Measurements from ENCODE around the gene SLC34A1. TPM values are rescaled to one million over a fixed set of nuclear protein-coding genes. Genes with fewer than 3 reads are reported as not detected.

SLC34A1 gene, protein sequence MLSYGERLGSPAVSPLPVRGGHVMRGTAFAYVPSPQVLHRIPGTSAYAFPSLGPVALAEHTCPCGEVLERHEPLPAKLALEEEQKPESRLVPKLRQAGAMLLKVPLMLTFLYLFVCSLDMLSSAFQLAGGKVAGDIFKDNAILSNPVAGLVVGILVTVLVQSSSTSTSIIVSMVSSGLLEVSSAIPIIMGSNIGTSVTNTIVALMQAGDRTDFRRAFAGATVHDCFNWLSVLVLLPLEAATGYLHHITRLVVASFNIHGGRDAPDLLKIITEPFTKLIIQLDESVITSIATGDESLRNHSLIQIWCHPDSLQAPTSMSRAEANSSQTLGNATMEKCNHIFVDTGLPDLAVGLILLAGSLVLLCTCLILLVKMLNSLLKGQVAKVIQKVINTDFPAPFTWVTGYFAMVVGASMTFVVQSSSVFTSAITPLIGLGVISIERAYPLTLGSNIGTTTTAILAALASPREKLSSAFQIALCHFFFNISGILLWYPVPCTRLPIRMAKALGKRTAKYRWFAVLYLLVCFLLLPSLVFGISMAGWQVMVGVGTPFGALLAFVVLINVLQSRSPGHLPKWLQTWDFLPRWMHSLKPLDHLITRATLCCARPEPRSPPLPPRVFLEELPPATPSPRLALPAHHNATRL
- not detected in 5 replicates for total RNA-seq (2022; extraction: Qiagen RNA extraction)

DNA sequence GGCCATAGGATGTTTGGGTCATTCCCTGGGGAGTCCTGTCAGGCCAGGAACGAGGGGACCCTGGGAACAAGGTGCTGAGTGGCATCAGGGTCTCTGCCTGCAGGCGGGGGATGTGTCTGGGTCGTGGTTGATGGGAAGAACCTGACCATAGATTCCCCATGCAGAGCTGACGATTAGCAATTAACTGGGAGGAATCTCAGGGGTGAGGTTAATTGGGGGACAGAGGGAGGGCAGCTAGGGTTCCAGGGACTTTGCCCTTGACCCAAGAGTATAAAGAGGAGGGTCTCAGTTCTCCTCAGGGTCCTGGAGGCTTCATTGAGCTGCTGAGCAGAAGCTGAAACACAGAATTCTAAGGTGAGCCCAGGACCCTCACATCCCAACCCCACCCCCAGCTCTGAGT, at the start of gene SLC34A1:
Gene SLC34A1, plus strand, starts transcription at position 301 of the 400 bp plus-strand sequence. CDS start 1,308 bp downstream, outside the sequence.

DNA sequence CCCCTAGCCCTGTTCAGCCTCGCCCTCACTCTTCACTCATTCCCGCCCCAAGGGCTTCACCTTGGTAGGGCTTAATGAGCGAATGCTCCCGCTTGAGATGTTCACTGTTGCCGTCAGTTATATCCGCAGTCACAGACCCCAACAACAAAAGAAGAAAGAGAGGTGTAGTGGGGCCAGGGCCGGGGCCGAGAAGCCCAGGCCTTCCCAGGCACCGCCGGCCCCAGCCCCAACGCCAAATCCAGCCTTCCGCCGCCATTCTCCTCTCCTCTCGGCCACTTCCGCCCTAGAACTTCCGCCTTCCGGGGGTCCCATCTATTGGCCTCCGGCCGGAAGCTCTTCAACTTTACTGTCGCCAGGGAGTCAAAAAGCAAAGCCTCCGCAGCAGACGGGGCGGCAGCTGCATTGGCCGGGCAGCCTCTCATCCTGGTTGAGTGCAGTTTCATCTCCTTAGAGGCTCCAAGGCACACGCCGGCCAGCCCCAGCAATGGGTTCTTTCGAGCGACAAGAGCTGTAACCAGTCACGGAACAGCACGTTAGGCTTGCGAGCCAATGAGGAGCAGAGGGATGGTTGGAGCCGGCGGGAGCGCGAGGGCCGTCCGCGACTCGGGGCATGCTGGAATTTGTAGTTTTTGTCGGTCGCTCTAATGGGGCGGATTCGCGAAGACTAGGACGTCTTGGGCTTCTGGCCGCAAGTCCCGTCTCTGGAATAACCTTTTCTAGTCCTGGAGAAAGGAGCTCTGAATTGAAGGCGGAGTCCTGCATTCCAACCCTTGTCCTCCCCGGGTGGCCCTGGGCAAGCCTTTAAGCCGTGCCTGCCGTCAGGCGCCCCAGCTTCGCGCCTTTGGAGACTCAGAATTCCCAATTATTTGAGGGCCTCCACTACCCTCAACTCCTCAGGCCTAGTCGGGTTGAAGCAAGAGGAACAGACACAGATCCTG, 32.6 kb upstream of the SLC34A1 start, which contains the start of gene LMAN2:
Gene LMAN2, minus strand, starts transcription at position 277 of the 938 bp plus-strand sequence. Its CDS starts 21 bp downstream, at position 256.

DNA sequence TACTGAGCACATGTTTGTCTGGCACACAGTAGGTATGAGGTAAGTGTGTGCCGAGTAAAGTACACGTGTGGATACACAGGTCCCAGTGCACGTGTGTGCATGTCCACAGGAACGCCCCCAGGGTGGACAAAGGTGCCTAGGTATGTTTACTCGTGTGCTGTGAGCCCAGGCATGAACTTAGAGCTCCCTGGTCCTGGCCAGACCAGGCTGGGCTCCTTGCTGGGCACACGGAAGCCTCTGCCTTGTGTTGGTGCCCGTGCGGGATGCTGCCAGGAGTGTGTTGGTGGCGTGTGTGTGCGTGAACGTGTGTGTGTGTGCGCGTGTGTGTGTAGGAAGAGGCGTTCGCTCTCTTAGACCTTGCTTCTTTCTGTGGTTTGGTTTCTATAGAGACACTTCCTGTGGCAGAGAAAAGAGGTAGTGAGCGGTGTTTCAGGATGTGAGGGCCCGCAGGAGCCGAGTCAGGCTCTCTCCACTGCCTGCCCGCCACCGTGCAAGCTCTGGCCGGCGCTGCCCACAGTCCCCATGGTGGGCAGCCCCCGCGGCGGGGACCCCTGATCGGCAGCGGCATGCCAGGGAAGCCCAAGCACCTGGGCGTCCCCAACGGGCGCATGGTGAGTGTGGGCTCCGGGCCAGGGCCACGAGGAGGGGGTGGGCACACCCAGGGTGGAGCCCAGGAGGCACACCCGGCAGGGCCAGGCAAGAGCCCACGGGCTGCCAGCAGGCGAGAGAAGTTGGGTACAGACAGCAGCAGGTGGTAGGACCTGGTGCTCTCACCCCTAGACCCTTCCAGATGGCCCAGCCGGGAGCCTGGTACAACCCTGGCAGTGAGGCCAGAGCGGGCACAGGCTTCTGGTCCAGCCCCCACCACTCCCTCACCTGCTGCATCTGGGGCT, 26.5 kb upstream of the SLC34A1 start, which contains the start of gene RGS14:
Gene RGS14, plus strand, starts transcription at position 466 of the 893 bp plus-strand sequence. Its CDS starts 101 bp downstream, at position 567.

DNA sequence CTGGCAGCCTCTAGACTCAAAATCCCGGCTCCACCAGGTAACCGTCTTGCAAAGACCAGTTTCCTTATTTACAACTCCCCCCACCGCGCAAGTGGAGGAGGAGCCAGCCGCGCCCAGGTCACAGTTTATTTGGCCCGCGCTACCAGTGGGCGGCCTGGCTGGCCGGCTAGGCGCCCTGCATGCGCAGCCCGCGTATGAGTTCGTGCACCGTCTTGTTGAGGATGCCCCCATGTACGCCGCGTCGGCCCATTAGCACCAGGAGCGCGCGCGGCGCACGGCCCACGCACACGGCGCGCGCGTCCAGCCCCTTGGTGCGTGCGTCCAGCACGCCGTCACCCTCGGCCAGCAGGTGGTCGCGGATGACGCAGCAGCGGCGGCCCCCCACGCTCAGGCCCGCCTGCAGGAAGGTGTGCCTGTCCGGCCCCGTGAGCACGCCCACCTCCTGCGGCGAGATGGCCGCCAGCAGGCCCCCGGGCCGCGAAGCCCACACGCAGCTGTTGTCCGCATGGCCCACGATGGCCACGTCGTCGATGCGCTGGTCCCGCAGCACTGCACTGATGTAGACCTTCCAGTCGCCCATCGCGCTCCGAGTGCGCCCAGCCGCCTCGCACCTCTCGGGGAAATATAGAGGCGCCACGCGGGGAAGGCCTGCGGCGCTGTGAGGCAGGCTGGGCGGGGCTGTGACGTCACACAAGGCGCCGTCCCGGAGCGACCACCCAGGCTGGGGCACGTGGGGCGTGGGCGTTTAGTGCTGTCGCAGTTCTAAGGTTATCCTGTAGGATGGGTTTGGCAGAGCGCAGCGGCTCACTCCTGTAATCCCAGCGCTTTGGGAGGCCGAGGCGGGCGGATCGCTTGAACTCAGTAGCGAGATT, 16.0 kb downstream of the SLC34A1 start, which contains the start of gene PFN3:
Gene PFN3, minus strand, starts transcription at position 665 of the 872 bp plus-strand sequence. Its CDS starts 85 bp downstream, at position 580.

DNA sequence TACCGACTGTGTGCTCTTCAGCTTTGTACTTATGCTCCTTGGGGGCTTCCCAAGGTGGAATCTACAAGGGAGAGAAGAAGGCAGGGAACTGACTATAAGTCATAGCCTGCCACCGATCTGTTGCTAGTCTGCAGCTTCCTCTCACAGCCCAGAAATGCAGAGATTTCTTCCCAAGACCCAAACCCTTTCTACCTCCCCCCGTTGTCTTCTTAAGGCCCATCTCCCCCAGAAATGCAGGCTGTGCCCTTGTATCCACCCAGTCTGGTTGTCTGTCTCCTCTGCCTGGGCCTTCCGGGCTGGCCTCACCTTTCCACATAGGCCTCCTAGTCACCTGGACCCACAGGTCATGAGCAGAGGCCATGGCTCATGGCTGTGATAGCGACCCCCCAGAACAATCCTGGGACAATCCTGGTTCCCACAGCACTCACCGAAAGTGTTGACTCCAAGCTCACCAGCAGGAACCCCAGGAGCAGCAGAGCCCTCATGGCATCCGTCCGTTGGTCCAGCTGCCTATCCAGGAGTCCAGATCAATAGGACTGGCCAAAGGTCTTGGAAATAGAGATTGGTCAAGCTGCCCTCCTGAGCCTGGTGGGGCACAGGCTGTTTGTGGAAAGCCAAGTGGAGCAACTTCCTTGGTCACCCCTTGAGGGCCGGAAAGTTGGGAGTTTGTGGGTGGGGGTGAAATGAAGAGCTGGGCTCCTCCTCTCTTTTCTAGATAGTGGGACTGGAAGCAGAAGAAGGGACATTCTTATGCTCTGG, 25.0 kb downstream of the SLC34A1 start, which contains the start of gene F12:
Gene F12, minus strand, starts transcription at position 522 of the 759 bp plus-strand sequence. Its CDS starts 37 bp downstream, at position 485.

DNA sequence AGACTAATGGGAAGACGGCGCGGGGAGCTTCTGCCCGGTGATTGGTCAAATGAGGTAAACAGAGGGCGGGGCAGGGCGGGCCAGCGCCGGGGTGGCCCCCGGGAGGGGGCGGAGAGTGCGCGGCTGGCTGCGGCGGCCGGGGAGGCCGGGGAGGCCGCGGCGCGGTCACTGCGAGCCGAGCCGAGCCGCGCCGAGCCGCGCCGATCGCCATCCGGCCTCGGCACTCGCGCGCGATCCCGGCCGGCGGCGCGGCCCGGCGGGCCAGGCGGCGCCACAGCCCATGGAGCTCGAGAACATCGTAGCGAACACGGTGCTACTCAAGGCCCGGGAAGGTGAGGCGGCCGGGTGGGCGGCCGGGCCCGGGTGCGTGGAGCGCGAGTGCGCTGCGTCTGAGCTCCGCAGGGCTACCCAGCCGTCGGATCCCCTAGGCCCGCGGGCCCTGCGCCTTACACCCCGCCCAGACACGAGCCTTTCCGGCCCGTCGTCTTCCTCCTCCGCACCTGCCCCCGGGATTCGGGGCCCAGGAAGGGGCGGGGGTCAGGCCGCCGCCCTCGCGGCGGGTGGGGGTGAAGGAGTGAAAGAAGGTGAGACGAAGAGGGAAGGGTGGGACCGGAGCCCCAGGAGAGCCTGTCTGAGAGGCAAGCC, 42.5 kb downstream of the SLC34A1 start, which contains the start of gene GRK6:
Gene GRK6, plus strand, starts transcription at position 111 of the 645 bp plus-strand sequence. Its CDS starts 170 bp downstream, at position 281.

DNA sequence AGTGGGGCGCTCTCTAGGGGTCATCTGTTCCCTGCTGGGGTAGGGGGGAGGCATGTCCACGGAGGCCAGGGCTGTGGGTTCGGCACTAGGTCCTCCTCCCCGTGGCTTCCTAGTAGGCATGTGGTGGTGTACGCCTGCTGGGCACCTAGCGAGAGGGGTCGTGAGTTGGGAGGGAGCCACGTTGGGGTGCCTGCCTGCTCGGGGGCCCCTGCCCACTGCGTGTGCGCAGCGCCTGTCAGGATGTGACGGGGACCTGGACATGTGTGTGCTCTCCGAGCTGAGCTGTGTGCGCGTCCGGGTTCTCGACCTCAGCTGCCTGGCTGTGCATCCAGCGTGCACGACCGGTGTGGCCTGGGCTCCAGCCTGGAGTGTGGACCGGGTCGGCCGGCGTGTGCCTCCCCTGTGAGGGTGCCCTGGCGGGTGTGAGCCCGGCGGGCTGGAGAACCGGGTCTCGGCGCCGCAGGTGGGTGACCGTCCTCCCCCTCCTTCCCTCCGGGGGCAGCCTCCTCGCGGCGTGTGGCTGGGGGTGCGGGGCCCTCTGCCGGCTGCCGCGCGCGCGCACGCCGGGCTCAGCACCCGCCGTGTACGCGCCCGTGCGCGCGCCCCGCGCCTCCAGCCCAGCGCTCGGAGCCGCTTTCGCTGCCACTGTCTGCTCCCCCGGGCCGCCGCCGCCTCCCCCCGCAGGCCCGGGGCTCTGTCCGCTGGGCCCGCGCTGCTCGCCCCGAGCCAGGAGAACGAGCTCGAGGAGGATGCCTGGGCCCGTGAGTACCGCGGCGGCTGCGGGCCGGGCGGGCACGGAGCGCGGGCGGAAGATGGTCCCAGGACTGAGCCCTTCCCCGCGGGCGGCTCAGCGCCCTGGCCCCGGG, 62.2 kb downstream of the SLC34A1 start, which contains the start of gene PRR7:
Gene PRR7, plus strand, starts transcription at position 615 of the 866 bp plus-strand sequence. CDS start 8,254 bp downstream, outside the sequence.

Other genes with a start within 250 kb of the SLC34A1 start
- 20.6 to 26.7 TPM (median 23.9 TPM) in 5 replicates for gene RAB24, start 80.7 kb upstream of the SLC34A1 start, total RNA-seq (2022; extraction: Qiagen RNA extraction)
- gene PRELID1, start 80.6 kb upstream of the SLC34A1 start, total RNA-seq (2022; extraction: Qiagen RNA extraction), result 272 to 393 TPM (median 364 TPM) in 5 replicates
- 13.2 to 22.0 TPM (median 19.7 TPM) in 5 replicates for gene MXD3, start 72.5 kb upstream of the SLC34A1 start, total RNA-seq (2022; extraction: Qiagen RNA extraction)
- gene LMAN2, start 32.8 kb upstream of the SLC34A1 start, total RNA-seq (2022; extraction: Qiagen RNA extraction), result 194 to 254 TPM (median 201 TPM) in 5 replicates
- gene RGS14, start 26.5 kb upstream of the SLC34A1 start, total RNA-seq (2022; extraction: Qiagen RNA extraction), result 3.8 to 5.4 TPM (median 5.1 TPM) in 5 replicates
- not detected in 5 replicates for gene PFN3, start 16.2 kb downstream of the SLC34A1 start, total RNA-seq (2022; extraction: Qiagen RNA extraction)
- 15.9 to 26.4 TPM (median 22.8 TPM) in 5 replicates for gene F12, start 25.1 kb downstream of the SLC34A1 start, total RNA-seq (2022; extraction: Qiagen RNA extraction)
- gene GRK6, start 42.2 kb downstream of the SLC34A1 start, total RNA-seq (2022; extraction: Qiagen RNA extraction), result 23.1 to 28.9 TPM (median 27.3 TPM) in 5 replicates
- gene PRR7, start 62.4 kb downstream of the SLC34A1 start, total RNA-seq (2022; extraction: Qiagen RNA extraction), result 13.8 to 35.0 TPM (median 34.5 TPM) in 5 replicates
- 54.9 to 72.4 TPM (median 65.5 TPM) in 5 replicates for gene DBN1, start 89.2 kb downstream of the SLC34A1 start, total RNA-seq (2022; extraction: Qiagen RNA extraction)
- 72.8 to 92.2 TPM (median 80.9 TPM) in 5 replicates for gene PDLIM7, start 113.2 kb downstream of the SLC34A1 start, total RNA-seq (2022; extraction: Qiagen RNA extraction)
- gene DOK3, start 125.4 kb downstream of the SLC34A1 start, total RNA-seq (2022; extraction: Qiagen RNA extraction), result 1.8 to 5.3 TPM (median 3.6 TPM) in 5 replicates
- gene DDX41, start 132.5 kb downstream of the SLC34A1 start, total RNA-seq (2022; extraction: Qiagen RNA extraction), result 84.0 to 122 TPM (median 112 TPM) in 5 replicates
- gene FAM193B, start 170.1 kb downstream of the SLC34A1 start, total RNA-seq (2022; extraction: Qiagen RNA extraction), result 19.5 to 29.0 TPM (median 23.9 TPM) in 5 replicates
- 276 to 288 TPM (median 279 TPM) in 5 replicates for gene TMED9, start 207.8 kb downstream of the SLC34A1 start, total RNA-seq (2022; extraction: Qiagen RNA extraction)
- gene B4GALT7, start 215.7 kb downstream of the SLC34A1 start, total RNA-seq (2022; extraction: Qiagen RNA extraction), result 20.4 to 29.3 TPM (median 28.4 TPM) in 5 replicates

Measured in A549 treated with AZD2906 at 1 μM for 4 hours (cell line).